ENCODE results near the gene DDX19B.
A peak's percentile ranks its signal among the peaks of the same experiment; 100 is the strongest.

Gene DDX19B

DNA sequence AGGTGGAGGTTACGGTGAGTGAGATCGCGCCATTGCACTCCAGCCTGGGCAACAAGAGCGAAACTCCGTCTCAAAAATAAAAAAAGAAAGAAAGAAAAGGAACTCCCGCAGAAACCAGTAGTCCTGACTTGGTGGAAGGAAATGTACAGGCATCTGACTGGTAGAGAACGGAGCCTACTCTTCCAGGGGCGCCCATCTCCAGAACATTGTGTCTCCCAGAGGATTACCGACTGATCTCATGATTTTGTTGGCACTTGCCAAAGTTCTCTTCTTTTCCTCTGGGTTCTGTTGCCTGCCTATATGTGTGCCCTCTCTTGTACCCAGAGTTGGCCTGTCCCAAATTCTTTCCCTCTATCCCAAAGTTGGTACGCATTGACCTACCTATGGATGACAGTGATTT, 71.9 kb downstream of the DDX19B start:
- Mint-ChIP-seq H3K27ac (no peak overlapping the region), H3K9me3 (no peaks in the 10 kb centered on the region), H3K4me1 (no peaks in the 10 kb centered on the region), H3K36me3 (peaks cover 100% of the 10 kb centered on the region), H3K4me3 (no peak overlapping the region)
- ATAC-seq (no peak), DNase-seq (ENCODE audit: low spot score in 2 of 2) (no peak)

- Mint-ChIP-seq H3K4me3 (no peak overlapping the region), H3K4me1 (no peaks in the 10 kb centered on the region), H3K27ac (peak overlapping the region; percentile 72), H3K9me3 (no peaks in the 10 kb centered on the region), H3K36me3 (peaks cover 100% of the 10 kb centered on the region)
- ATAC-seq (no peak), DNase-seq (ENCODE audit: low spot score in 2 of 2) (no peak)
Measured at GRCh38 chr16:70372921-70373728, 74.1 kb downstream of the DDX19B start.

DNA sequence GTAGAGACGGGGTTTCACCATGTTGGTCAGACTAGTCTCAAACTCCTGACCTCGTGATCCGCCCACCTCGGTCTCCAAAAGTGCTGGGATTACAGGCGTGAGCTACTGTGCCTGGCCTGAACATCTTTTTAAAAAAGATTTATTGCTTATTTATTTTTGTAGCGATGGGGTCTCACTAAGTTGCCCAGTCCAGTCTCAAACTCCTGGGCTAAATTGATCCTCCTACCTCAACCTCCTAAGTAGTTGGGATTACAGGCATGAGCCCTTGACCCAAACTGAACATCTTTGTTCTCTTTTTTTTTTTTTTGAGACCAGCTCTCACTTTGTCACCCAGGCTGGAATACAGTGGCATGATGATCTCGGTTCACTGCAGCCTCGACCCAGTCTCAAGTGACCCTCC, 75.2 kb downstream of the DDX19B start:
- H3K36me3 Mint-ChIP-seq: peaks cover 100% of the 10 kb centered on the region
- DNase-seq (ENCODE audit: low spot score in 2 of 2): no peak
- H3K27ac Mint-ChIP-seq: no peak overlapping the region
- ATAC-seq: no peak
- H3K4me1 Mint-ChIP-seq: no peaks in the 10 kb centered on the region
- H3K9me3 Mint-ChIP-seq: no peaks in the 10 kb centered on the region
- no peak overlapping the region for H3K4me3 Mint-ChIP-seq

- Mint-ChIP-seq H3K4me1 (no peaks in the 10 kb centered on the region), H3K9me3 (no peaks in the 10 kb centered on the region), H3K27ac (no peak overlapping the region), H3K4me3 (no peak overlapping the region), H3K36me3 (peaks cover 100% of the 10 kb centered on the region)
- no peak for ATAC-seq
- no peak for DNase-seq (ENCODE audit: low spot score in 2 of 2)
Measured at GRCh38 chr16:70375636-70376611, 76.9 kb downstream of the DDX19B start.

GRCh38 chr16:70377782-70378181, 78.8 kb downstream of the DDX19B start:
- no peak for DNase-seq (ENCODE audit: low spot score in 2 of 2)
- Mint-ChIP-seq H3K4me1 (no peaks in the 10 kb centered on the region), H3K9me3 (no peaks in the 10 kb centered on the region), H3K4me3 (no peak overlapping the region), H3K36me3 (peaks cover 88% of the 10 kb centered on the region), H3K27ac (peak overlapping the region; percentile 29)
- no peak for ATAC-seq

DNA sequence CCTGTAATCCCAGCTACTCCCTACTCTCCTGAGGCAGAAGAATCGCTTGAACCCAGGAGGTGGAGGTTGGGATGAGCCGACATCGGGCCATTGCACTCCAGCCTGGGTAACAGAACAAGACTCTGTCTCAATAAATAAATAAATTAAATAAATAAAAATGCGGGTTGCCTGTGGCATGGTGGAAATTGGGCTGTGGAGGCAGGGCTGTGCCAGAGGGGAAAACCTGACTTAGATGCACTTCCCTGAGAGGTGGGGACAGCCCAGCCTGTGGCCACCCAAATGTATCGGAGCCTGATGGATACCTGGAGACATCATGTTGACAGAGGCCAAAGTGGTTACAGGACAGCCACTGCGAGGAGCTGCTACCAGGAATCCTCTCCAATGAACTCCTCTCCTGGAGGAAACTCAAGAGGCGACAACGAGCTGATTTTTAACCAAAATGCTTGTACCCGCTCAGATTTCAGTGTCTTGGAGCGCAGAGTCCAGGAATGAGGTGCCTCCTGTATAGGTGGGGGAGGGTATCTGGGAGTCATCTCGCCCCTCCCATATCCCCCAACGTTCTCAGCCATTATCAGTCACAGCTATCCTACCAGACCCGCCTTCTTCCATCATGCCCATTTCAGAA, 80.0 kb downstream of the DDX19B start:
- H3K36me3 Mint-ChIP-seq: peaks cover 76% of the 10 kb centered on the region
- no peak overlapping the region for H3K27ac Mint-ChIP-seq
- H3K4me3 Mint-ChIP-seq: peak overlapping the region; percentile 84
- ATAC-seq (no peak), DNase-seq (ENCODE audit: low spot score in 2 of 2) (no peak)
- no peaks in the 10 kb centered on the region for H3K9me3 Mint-ChIP-seq
- H3K4me1 Mint-ChIP-seq: no peaks in the 10 kb centered on the region

- Mint-ChIP-seq H3K4me1 (no peaks in the 10 kb centered on the region), H3K27ac (peak overlapping the region; percentile 94), H3K4me3 (peak overlapping the region; percentile 84), H3K36me3 (peaks cover 66% of the 10 kb centered on the region), H3K9me3 (no peaks in the 10 kb centered on the region)
- ATAC-seq: peak; percentile 71
- peak; percentile 63 to 88 for DNase-seq (ENCODE audit: low spot score in 2 of 2)
Measured at GRCh38 chr16:70380248-70380918, 81.4 kb downstream of the DDX19B start.

- Mint-ChIP-seq H3K36me3 (peaks cover 66% of the 10 kb centered on the region), H3K4me3 (peak overlapping the region; percentile 84), H3K27ac (peak overlapping the region; percentile 94), H3K9me3 (no peaks in the 10 kb centered on the region), H3K4me1 (no peaks in the 10 kb centered on the region)
- DNase-seq (ENCODE audit: low spot score in 2 of 2): peak; percentile 85 to 95
- peak; percentile 94 for ATAC-seq
Measured at GRCh38 chr16:70380919-70381603, 82.1 kb downstream of the DDX19B start.

DNA sequence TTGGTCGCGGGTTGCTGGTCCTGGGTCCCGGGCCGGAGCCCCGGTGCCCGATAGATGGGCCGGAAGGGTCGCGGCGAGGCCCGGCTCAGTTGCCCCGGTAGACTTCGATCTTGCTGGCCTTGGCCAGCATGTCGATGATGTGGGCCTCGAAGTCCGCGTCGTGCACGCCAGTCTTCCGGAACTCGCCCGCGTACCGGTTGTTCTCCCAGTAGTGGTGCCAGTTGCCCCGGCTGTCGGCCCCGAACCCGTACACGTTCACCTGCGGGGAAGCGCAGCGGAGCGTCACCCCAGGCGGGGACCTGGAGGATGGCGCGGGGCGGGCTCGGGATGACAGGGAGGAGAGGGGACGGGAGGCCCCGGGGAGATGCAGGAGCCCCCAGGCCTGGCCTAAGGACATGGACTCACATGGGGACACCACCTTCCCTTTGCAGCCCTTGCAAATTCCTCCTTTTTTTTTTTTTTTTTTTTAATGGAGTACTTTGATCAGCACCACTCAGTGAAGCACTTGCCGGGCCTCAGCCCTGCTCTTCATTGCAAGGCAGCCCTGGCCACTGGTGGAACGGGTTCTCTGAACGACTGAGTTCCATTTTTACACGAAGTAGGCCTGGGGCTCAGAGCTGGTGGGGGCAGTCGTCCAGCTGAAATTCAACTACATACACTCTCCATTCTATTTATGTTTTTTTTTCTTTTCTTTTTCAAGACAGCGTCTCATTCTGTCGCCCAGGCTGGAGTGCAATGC, 82.8 kb downstream of the DDX19B start:
- H3K9me3 Mint-ChIP-seq: no peaks in the 10 kb centered on the region
- H3K4me1 Mint-ChIP-seq: no peaks in the 10 kb centered on the region
- H3K36me3 Mint-ChIP-seq: peaks cover 65% of the 10 kb centered on the region
- DNase-seq (ENCODE audit: low spot score in 2 of 2) (no peak), ATAC-seq (peak; percentile 29)
- peak overlapping the region; percentile 94 for H3K27ac Mint-ChIP-seq
- peak overlapping the region; percentile 84 for H3K4me3 Mint-ChIP-seq

GRCh38 chr16:70383421-70383960, 84.5 kb downstream of the DDX19B start:
- H3K27ac Mint-ChIP-seq: peak overlapping the region; percentile 69
- no peaks in the 10 kb centered on the region for H3K4me1 Mint-ChIP-seq
- no peaks in the 10 kb centered on the region for H3K9me3 Mint-ChIP-seq
- ATAC-seq (no peak), DNase-seq (ENCODE audit: low spot score in 2 of 2) (no peak)
- H3K4me3 Mint-ChIP-seq: no peak overlapping the region
- peaks cover 62% of the 10 kb centered on the region for H3K36me3 Mint-ChIP-seq

Data from stimulated activated effector memory CD8-positive, alpha-beta T cell treated with anti-CD3 and anti-CD28 coated beads, Interleukin-12 subunit alpha, Interleukin-12 subunit beta, amount 100 ng/mL, for 72 hours (primary cell).